ENCODE measurements around the gene UBE2I. TPM values are rescaled to one million over a fixed set of nuclear protein-coding genes. Genes with fewer than 3 reads are reported as not detected.

UBE2I gene
- total RNA-seq, 4 donors from 2014 or later, result 28.9 to 80.4 (median 41.7) TPM

DNA sequence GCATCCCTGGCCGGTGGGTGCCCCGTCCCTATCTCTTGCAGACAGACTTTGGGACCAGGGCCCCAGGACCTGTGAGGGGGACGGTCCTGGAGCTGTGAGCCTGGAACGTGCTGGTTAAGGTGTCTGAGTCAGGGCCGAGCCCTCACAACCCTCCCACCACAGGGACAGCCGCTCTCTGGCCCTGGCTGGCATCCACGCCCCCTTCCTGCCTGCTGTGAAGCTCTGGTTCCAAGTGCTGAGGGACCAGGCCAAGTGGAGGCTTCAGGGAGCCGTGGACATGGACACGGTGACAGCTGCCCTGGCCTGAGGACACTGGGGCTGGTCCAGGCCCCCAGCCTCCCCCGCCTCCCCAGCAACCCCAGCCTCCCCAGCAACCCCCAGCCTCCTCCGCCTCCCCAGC is 35.7 kb downstream of the UBE2I start:
- intact Hi-C loops (cut with DNase I; ENCODE audit: low total_unique reads), result no loop called here
- no peak for TF ChIP-seq POLR2A (IDR thresholded peaks at IDR 0.05)
- TF ChIP-seq, protein P1, sequence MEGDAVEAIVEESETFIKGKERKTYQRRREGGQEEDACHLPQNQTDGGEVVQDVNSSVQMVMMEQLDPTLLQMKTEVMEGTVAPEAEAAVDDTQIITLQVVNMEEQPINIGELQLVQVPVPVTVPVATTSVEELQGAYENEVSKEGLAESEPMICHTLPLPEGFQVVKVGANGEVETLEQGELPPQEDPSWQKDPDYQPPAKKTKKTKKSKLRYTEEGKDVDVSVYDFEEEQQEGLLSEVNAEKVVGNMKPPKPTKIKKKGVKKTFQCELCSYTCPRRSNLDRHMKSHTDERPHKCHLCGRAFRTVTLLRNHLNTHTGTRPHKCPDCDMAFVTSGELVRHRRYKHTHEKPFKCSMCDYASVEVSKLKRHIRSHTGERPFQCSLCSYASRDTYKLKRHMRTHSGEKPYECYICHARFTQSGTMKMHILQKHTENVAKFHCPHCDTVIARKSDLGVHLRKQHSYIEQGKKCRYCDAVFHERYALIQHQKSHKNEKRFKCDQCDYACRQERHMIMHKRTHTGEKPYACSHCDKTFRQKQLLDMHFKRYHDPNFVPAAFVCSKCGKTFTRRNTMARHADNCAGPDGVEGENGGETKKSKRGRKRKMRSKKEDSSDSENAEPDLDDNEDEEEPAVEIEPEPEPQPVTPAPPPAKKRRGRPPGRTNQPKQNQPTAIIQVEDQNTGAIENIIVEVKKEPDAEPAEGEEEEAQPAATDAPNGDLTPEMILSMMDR (IDR thresholded peaks at IDR 0.05 in 4 of 5, conservative IDR thresholded peaks at IDR 0.05 in 1 of 5), result no peak

DNA sequence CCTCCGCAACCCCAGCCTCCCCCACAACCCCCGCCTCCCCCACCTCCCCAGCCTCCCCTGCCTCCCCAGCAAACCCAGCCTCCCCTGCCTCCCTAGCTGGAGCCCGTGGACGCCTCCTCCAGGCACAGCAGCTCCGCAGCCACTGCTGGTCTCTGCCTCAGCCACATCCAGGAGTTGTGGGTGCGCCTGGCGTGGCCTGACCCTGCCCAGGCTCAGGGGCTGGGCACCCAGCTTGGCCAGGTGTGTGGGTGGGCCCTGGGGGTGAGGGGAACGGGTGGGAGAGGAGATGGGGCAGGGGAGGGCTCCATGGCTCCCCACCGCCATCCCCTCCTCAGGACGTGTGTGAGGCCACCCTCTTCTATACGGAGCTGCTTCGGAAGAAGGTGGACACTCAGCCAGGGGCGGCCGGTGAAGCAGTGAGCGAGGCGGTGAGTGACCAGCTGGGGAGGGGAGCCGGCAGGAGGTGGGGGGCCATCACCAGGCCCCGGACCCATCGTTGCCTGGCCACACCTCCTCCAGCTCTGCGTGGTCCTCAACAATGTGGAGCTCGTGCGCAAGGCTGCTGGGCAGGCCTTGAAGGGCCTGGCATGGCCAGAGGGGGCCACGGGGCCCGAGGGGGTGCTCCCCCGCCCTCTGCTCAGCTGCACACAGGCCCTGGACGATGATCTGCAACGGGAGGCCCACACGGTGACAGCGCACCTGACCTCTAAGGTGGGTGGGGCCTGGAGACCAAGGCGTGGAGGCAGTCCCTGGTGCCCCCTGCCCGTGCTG is 36.4 kb downstream of the UBE2I start:
- Histone ChIP-seq H3K27me3 (no peaks in the 10 kb centered on the region), H3K4me1 (peaks cover 11 to 18% of the 10 kb centered on the region in 2 donors), H3K4me3 (no peak overlapping the region), H3K36me3 (peaks cover 0 to 19% of the 10 kb centered on the region in 2 donors), H3K27ac (no peak overlapping the region), H3K9me3 (no peaks in the 10 kb centered on the region)
- in situ Hi-C loops (cut with MboI; ENCODE audit: low sequenced_read_pairs in 4 of 4) (no loop called here), intact Hi-C loops (cut with DNase I; ENCODE audit: low total_unique reads) (no loop called here)
- ATAC-seq (no peak), DNase-seq (no peak)
- TF ChIP-seq POLR2A (IDR thresholded peaks at IDR 0.05), result no peak
- TF ChIP-seq, protein P1 (IDR thresholded peaks at IDR 0.05 in 4 of 5, conservative IDR thresholded peaks at IDR 0.05 in 1 of 5), result no peak

More for the DNA sequence above, 35.7 kb downstream of the UBE2I start:
- Histone ChIP-seq H3K4me1 (peaks cover 4 to 12% of the 10 kb centered on the region in 2 donors), H3K9me3 (no peaks in the 10 kb centered on the region), H3K4me3 (no peak overlapping the region), H3K36me3 (peaks cover 0 to 13% of the 10 kb centered on the region in 2 donors), H3K27ac (no peak overlapping the region), H3K27me3 (no peaks in the 10 kb centered on the region)
- in situ Hi-C loops (cut with MboI; ENCODE audit: low sequenced_read_pairs in 4 of 4), result no loop called here
- ATAC-seq (no peak), DNase-seq (no peak)

DNA sequence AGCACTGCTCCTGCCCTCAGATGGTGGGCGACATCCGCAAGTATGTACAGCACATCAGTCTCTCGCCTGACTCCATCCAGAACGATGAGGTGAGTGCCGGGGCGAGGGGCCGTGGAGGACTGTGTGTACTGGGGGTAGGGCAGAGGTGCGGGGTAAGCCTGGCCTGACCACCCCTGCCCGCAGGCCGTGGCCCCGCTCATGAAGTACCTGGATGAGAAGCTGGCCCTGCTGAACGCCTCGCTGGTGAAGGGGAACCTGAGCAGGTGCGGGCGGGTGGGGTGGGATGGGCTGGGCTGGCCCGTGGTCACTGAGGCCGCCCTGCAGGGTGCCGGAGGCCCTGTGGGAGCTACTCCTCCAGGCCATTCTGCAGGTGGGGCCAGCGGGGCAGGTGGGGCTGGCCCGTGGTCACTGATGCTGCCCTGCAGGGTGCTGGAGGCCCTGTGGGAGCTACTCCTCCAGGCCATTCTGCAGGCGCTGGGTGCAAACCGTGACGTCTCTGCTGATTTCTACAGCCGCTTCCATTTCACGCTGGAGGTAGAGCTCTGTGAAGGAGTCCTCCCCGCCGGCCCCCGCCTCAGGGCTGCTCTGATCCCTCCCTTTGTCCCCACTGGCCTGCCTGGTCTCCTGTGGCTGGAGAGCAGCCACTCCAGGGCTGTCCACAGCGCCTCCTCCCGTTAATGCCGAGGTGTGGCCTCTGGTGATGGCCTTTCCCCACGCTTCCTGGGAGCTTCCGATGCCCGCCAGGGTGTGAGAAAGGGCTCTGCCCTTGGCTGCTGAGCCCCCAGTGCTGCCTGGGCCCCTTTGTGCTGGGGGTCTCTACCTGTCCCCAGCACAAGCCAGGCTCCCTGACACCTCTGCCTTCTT is 37.2 kb downstream of the UBE2I start:
- Histone ChIP-seq H3K4me3 (no peak overlapping the region), H3K36me3 (peaks cover 0 to 19% of the 10 kb centered on the region in 2 donors), H3K9me3 (no peaks in the 10 kb centered on the region), H3K27ac (no peak overlapping the region), H3K27me3 (no peaks in the 10 kb centered on the region), H3K4me1 (peaks cover 15 to 22% of the 10 kb centered on the region in 2 donors)
- TF ChIP-seq, protein P1 (IDR thresholded peaks at IDR 0.05 in 4 of 5, conservative IDR thresholded peaks at IDR 0.05 in 1 of 5), result no peak
- TF ChIP-seq POLR2A (IDR thresholded peaks at IDR 0.05), result no peak
- in situ Hi-C loops (cut with MboI; ENCODE audit: low sequenced_read_pairs in 4 of 4), result no loop called here
- no peak for DNase-seq
- no peak for ATAC-seq
- intact Hi-C loops (cut with DNase I; ENCODE audit: low total_unique reads), result no loop called here

DNA sequence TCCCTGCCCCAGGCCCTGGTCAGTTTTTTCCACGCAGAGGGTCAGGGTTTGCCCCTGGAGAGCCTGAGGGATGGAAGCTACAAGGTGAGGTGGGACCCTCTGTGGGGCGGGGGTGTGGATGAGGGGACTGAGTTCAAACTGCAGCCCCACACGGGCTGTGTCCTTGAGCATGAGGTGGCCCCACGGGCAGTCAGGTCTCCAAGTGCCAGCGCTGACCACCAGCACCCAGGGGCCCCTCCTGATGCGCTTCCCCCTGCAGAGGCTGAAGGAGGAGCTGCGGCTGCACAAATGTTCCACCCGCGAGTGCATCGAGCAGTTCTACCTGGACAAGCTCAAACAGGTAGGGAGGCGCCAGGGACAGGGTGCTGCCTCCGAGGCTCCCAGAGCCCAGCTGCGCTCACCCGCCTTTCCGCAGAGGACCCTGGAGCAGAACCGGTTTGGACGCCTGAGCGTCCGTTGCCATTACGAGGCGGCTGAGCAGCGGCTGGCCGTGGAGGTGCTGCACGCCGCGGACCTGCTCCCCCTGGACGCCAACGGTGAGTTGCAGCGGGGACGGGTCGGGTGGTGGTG is 37.9 kb downstream of the UBE2I start:
- no peak for ATAC-seq
- Histone ChIP-seq H3K36me3 (peaks cover 0 to 19% of the 10 kb centered on the region in 2 donors), H3K9me3 (no peaks in the 10 kb centered on the region), H3K27ac (no peak overlapping the region), H3K4me3 (no peak overlapping the region), H3K4me1 (peaks cover 15 to 25% of the 10 kb centered on the region in 2 donors), H3K27me3 (no peaks in the 10 kb centered on the region)
- in situ Hi-C loops (cut with MboI; ENCODE audit: low sequenced_read_pairs in 4 of 4) (no loop called here), intact Hi-C loops (cut with DNase I; ENCODE audit: low total_unique reads) (no loop called here)
- TF ChIP-seq POLR2A (IDR thresholded peaks at IDR 0.05), result no peak
- TF ChIP-seq, protein P1 (IDR thresholded peaks at IDR 0.05 in 4 of 5, conservative IDR thresholded peaks at IDR 0.05 in 1 of 5), result no peak
- no peak for DNase-seq
